Activated CD8-positive, alpha-beta T cell treated with anti-CD3 and anti-CD28 coated beads for 36 hours (primary cell): ENCODE data around the gene NFYC. TPM values are rescaled to one million over a fixed set of nuclear protein-coding genes. Genes with fewer than 3 reads are reported as not detected.

Experiments used
- ATAC-seq: fragments of 200-7000 bp; cut with Tn5 transposase; one replicate; pipeline ENCODE4 v1.10.0; 2021; ENCODE audit warnings: mild to moderate bottlenecking, moderate library complexity
- CTCF ChIA-PET: fragments of 350-600 bp; sonication (Branson Sonifier 250); formaldehyde crosslinking; loops from one replicate; lab custom pipeline; 2021; ENCODE audit warnings: antibody characterized with exemption; lab: Charles Lee
- POLR2A ChIA-PET: fragments of 350-600 bp; sonication (Branson Sonifier 250); formaldehyde crosslinking; loops from one replicate; lab custom pipeline; 2021; ENCODE audit warnings: antibody characterized with exemption; lab: Charles Lee
- DNase-seq: peaks from one replicate; pipeline ENCODE4 v3.0.0-alpha.2; 2020
- H3K27ac Mint-ChIP-seq: one replicate; pipeline ENCODE4 v1.8.0; 2021; ENCODE audit warnings: mild to moderate bottlenecking, mixed read lengths
- H3K27me3 Mint-ChIP-seq: one replicate; pipeline ENCODE4 v1.8.0; 2021; ENCODE audit warnings: mixed read lengths
- H3K36me3 Mint-ChIP-seq: one replicate; pipeline ENCODE4 v1.8.0; 2021; ENCODE audit warnings: low read depth, mixed read lengths
- H3K4me1 Mint-ChIP-seq: one replicate; pipeline ENCODE4 v1.8.0; 2021; ENCODE audit warnings: low read depth, mixed read lengths
- H3K4me3 Mint-ChIP-seq: one replicate; pipeline ENCODE4 v1.8.0; 2021; ENCODE audit warnings: mild to moderate bottlenecking, moderate library complexity, mixed read lengths
- H3K9me3 Mint-ChIP-seq: one replicate; pipeline ENCODE4 v1.8.0; 2021; ENCODE audit warnings: mixed read lengths
- intact Hi-C: fragments of 100-400 bp; cut with micrococcal nuclease; formaldehyde crosslinking; loops from one replicate; pipeline ENCODE4 v1.10.0; 2022
- total RNA-seq, 2 experiments: library from RNA; stranded (reverse); gene quantifications; one replicate each; pipeline ENCODE4 v1.2.3, GENCODE V29; 2021
- TF ChIP-seq, protein P1 (sequence below): fragments of 200-600 bp; IDR thresholded peaks from one replicate; pipeline ENCODE4 v1.8.0; 2022; ENCODE audit warnings: antibody characterized with exemption, mild to moderate bottlenecking

The NFYC gene
- total RNA-seq, 2 experiments from 2014 or later, result 45.6 to 53.8 TPM

- Mint-ChIP-seq H3K4me3 (no peak overlapping the region), H3K36me3 (peaks cover 48% of the 10 kb centered on the region), H3K9me3 (no peaks in the 10 kb centered on the region), H3K27ac (peak overlapping the region; percentile 96), H3K4me1 (peaks cover 40% of the 10 kb centered on the region), H3K27me3 (no peaks in the 10 kb centered on the region)
- ChIA-PET CTCF (interaction anchor here (1.0 to 4.0 kb wide), 11 partner anchors 8 to 188 kb away, joined by 3 to 92 read pairs (median 4); no protein-coding TSS in a partner anchor), POLR2A (interaction anchor here (0.9 to 2.3 kb wide), 4 partner anchors 10 to 55 kb away, joined by 3 to 12 read pairs (median 4); no protein-coding TSS in a partner anchor)
- TF ChIP-seq, protein P1, sequence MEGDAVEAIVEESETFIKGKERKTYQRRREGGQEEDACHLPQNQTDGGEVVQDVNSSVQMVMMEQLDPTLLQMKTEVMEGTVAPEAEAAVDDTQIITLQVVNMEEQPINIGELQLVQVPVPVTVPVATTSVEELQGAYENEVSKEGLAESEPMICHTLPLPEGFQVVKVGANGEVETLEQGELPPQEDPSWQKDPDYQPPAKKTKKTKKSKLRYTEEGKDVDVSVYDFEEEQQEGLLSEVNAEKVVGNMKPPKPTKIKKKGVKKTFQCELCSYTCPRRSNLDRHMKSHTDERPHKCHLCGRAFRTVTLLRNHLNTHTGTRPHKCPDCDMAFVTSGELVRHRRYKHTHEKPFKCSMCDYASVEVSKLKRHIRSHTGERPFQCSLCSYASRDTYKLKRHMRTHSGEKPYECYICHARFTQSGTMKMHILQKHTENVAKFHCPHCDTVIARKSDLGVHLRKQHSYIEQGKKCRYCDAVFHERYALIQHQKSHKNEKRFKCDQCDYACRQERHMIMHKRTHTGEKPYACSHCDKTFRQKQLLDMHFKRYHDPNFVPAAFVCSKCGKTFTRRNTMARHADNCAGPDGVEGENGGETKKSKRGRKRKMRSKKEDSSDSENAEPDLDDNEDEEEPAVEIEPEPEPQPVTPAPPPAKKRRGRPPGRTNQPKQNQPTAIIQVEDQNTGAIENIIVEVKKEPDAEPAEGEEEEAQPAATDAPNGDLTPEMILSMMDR, result no peak
- DNase-seq (no peak), ATAC-seq (no peak)
- intact Hi-C loops, result no loop called here
Observed at GRCh38 chr1:40764981-40765380, 73.5 kb downstream of the NFYC start.

- H3K27ac Mint-ChIP-seq, result peak overlapping the region; percentile 80
Observed at GRCh38 chr1:40766017-40766416, 74.5 kb downstream of the NFYC start.

DNA sequence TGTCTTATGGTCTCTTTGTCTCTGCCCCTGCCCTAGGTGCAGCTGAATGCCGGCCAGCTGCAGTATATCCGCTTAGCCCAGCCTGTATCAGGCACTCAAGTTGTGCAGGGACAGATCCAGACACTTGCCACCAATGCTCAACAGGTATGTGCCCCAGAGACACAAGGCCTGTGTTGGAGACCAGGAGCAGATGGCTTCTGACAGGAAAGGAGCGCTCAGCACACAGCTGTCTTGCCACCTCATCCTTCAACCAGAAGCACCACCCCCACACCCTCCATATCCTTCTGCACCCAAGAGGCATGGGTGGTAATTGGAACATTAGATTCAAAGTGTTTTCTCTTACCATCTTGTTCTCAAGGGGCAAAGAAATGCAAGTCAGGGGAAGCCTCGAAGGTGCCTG is 75.1 kb downstream of the NFYC start:
- CTCF ChIA-PET, result interaction anchor here (0.6 to 4.0 kb wide), 5 partner anchors 8 to 154 kb away, joined by 3 to 92 read pairs (median 5); no protein-coding TSS in a partner anchor
- Mint-ChIP-seq H3K4me1 (peaks cover 38% of the 10 kb centered on the region), H3K27me3 (no peaks in the 10 kb centered on the region), H3K36me3 (peaks cover 54% of the 10 kb centered on the region), H3K4me3 (no peak overlapping the region), H3K27ac (peak overlapping the region; percentile 80), H3K9me3 (no peaks in the 10 kb centered on the region)
- TF ChIP-seq, protein P1, result no peak
- no peak for ATAC-seq
- peak; percentile 16 for DNase-seq
- intact Hi-C loops, result no loop called here
- POLR2A ChIA-PET, result interaction anchor here (1.2 to 2.3 kb wide), 2 partner anchors 8 to 75 kb away, joined by 3 to 12 read pairs; partner anchors contain the start of gene NFYC

More at GRCh38 chr1:40766017-40766416, 74.5 kb downstream of the NFYC start:
- ChIA-PET CTCF (interaction anchor here (1.2 to 4.0 kb wide), 7 partner anchors 8 to 186 kb away, joined by 3 to 92 read pairs (median 5); no protein-coding TSS in a partner anchor), POLR2A (interaction anchor here (0.9 to 2.3 kb wide), 2 partner anchors 9 to 27 kb away, joined by 3 to 12 read pairs; no protein-coding TSS in a partner anchor)
- H3K4me3 Mint-ChIP-seq, result no peak overlapping the region
- TF ChIP-seq, protein P1, result no peak
- ATAC-seq, result no peak
- DNase-seq, result no peak
- intact Hi-C loops, result no loop called here
- no peaks in the 10 kb centered on the region for H3K9me3 Mint-ChIP-seq
- peaks cover 40% of the 10 kb centered on the region for H3K4me1 Mint-ChIP-seq
- H3K36me3 Mint-ChIP-seq, result peaks cover 56% of the 10 kb centered on the region
- no peaks in the 10 kb centered on the region for H3K27me3 Mint-ChIP-seq

- ATAC-seq (no peak), DNase-seq (no peak)
- Mint-ChIP-seq H3K4me1 (peaks cover 29% of the 10 kb centered on the region), H3K9me3 (no peaks in the 10 kb centered on the region), H3K27ac (peak overlapping the region; percentile 37), H3K4me3 (no peak overlapping the region), H3K27me3 (no peaks in the 10 kb centered on the region), H3K36me3 (peaks cover 49% of the 10 kb centered on the region)
- TF ChIP-seq, protein P1, result no peak
- POLR2A ChIA-PET, result interaction anchor here (0.7 kb wide), 1 partner anchor 20 kb away, joined by 3 read pairs; no protein-coding TSS in a partner anchor
- intact Hi-C loops, result no loop called here
- CTCF ChIA-PET, result interaction anchor here (1.7 kb wide), 1 partner anchor 15 kb away, joined by 5 read pairs; no protein-coding TSS in a partner anchor
Observed at GRCh38 chr1:40768146-40768990, 76.9 kb downstream of the NFYC start.
